CD4-positive, alpha-beta memory T cell (primary cell): ENCODE measurements around the gene GPLD1. TPM values are rescaled to one million over a fixed set of nuclear protein-coding genes. Genes with fewer than 3 reads are reported as not detected.

Experiments
- CTCF ChIA-PET: fragments of 350-600 bp; sonication (Branson Sonifier 250); formaldehyde crosslinking; loops from one replicate; lab custom pipeline; 2021; ENCODE audit warnings: inconsistent platforms; ENCODE audit not compliant: partially characterized antibody; lab: Charles Lee
- POLR2A ChIA-PET: fragments of 350-600 bp; sonication (Branson Sonifier 250); formaldehyde crosslinking; loops from one replicate; lab custom pipeline; 2021; ENCODE audit not compliant: partially characterized antibody; lab: Charles Lee
- DNase-seq, 5 donors: peaks; one replicate each; pipeline versions ENCODE4 v3.0.0 to v3.0.0-alpha.2; 2020 to 2022; ENCODE audit warnings: mixed read lengths in 1 of 5
- H3K27ac ChIP-seq: one replicate; pipeline ENCODE4 v1.7.0; 2013; ENCODE audit warnings: low read depth, low read length
- H3K27me3 ChIP-seq: 2 replicates; pipeline ENCODE4 v1.7.0; 2013; ENCODE audit warnings: mild to moderate bottlenecking, low read length, moderate library complexity; ENCODE audit not compliant: insufficient read depth
- H3K36me3 ChIP-seq: 2 replicates; pipeline ENCODE4 v1.7.0; 2013; ENCODE audit warnings: mild to moderate bottlenecking, low read length, moderate library complexity; ENCODE audit not compliant: insufficient read depth
- H3K4me1 ChIP-seq: 2 replicates; pipeline ENCODE4 v1.7.0; 2013; ENCODE audit warnings: mild to moderate bottlenecking, low read length, moderate library complexity; ENCODE audit not compliant: insufficient read depth
- H3K4me3 ChIP-seq, 2 donors: one replicate each; pipeline ENCODE4 v1.7.0; 2013; ENCODE audit warnings: low read length in 2 of 2, mild to moderate bottlenecking in 1 of 2
- H3K9me3 ChIP-seq, 2 donors: one replicate each; pipeline ENCODE4 v1.7.0; 2013; ENCODE audit warnings: low read length in 2 of 2, control low read depth in 1 of 2; ENCODE audit not compliant: control insufficient read depth in 1 of 2
- H3K27ac Mint-ChIP-seq, 7 donors: one replicate each; pipeline ENCODE4 v1.8.0; 2020 to 2021; ENCODE audit warnings: mixed read lengths in 7 of 7, mild to moderate bottlenecking in 6 of 7, inconsistent platforms in 3 of 7, moderate library complexity in 3 of 7
- H3K27me3 Mint-ChIP-seq, 2 donors: one replicate each; pipeline ENCODE4 v1.8.0; 2020 to 2021; ENCODE audit warnings: mixed read lengths in 2 of 2
- H3K36me3 Mint-ChIP-seq, 2 donors: one replicate each; pipeline ENCODE4 v1.8.0; 2020 to 2021; ENCODE audit warnings: mixed read lengths in 2 of 2, inconsistent platforms in 1 of 2, mild to moderate bottlenecking in 1 of 2
- H3K4me1 Mint-ChIP-seq, 4 donors: one replicate each; pipeline ENCODE4 v1.8.0; 2020 to 2021; ENCODE audit warnings: mixed read lengths in 4 of 4, mild to moderate bottlenecking in 1 of 4
- H3K4me3 Mint-ChIP-seq, 8 donors: one replicate each; pipeline ENCODE4 v1.8.0; 2020 to 2021; ENCODE audit warnings: mixed read lengths in 8 of 8, mild to moderate bottlenecking in 7 of 8, moderate library complexity in 6 of 8, inconsistent platforms in 3 of 8
- H3K9me3 Mint-ChIP-seq, 8 donors: one replicate each; pipeline ENCODE4 v1.8.0; 2020 to 2021; ENCODE audit warnings: mixed read lengths in 8 of 8, mild to moderate bottlenecking in 5 of 8, inconsistent platforms in 3 of 8, moderate library complexity in 1 of 8
- intact Hi-C: fragments of 100-400 bp; cut with micrococcal nuclease; formaldehyde crosslinking; loops from one replicate; pipeline ENCODE4 v1.15.1; 2023
- polyA plus RNA-seq, 2 donors: library from polyadenylated mRNA; unstranded; fragments of 300-500 nt; fragmentation: Illumina TruSeq; gene quantifications; one replicate each; pipeline ENCODE4 v1.2.3, GENCODE V29; 2021
- total RNA-seq, 2 experiments: library from RNA; stranded (reverse); gene quantifications; one replicate each; pipeline ENCODE4 v1.2.3, GENCODE V29; 2021

The GPLD1 gene, protein sequence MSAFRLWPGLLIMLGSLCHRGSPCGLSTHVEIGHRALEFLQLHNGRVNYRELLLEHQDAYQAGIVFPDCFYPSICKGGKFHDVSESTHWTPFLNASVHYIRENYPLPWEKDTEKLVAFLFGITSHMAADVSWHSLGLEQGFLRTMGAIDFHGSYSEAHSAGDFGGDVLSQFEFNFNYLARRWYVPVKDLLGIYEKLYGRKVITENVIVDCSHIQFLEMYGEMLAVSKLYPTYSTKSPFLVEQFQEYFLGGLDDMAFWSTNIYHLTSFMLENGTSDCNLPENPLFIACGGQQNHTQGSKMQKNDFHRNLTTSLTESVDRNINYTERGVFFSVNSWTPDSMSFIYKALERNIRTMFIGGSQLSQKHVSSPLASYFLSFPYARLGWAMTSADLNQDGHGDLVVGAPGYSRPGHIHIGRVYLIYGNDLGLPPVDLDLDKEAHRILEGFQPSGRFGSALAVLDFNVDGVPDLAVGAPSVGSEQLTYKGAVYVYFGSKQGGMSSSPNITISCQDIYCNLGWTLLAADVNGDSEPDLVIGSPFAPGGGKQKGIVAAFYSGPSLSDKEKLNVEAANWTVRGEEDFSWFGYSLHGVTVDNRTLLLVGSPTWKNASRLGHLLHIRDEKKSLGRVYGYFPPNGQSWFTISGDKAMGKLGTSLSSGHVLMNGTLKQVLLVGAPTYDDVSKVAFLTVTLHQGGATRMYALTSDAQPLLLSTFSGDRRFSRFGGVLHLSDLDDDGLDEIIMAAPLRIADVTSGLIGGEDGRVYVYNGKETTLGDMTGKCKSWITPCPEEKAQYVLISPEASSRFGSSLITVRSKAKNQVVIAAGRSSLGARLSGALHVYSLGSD
- total RNA-seq (1 to 10 TPM in 1 of 2 experiments, under 1 TPM in 1; 0.49 to 1.4 TPM), polyA plus RNA-seq (under 1 TPM in 1 of 2 donors, not detected in 1; 0.30 TPM)

DNA sequence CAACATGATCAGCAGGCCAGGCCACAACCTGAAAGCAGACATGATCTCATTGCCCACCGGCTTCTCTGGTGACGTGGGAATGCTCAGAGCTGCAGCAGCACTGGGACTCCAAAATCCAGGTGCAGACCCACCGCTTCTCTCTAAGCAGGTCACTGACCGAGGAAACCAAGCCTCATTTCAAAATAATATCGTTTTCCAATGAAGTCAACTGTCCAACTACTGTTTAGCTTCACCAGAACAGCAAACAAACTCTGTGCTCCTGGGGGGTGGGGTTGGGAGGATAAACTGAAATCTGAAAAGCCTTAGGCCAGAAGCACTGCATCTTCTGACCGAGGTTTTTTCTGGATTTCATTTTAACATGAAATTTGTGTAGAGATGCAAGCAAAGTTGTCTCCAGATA, at the start of gene GPLD1:
TSS of gene GPLD1 (minus strand) at position 109 of the 400 bp plus-strand sequence. CDS start at position 42, 67 bp downstream.
- H3K9me3 Mint-ChIP-seq, result no peaks in the 10 kb centered on the region
- CTCF ChIA-PET, result interaction anchor here (1.0 kb wide), 1 partner anchor 12 kb away, joined by 3 read pairs; no protein-coding TSS in a partner anchor
- peaks cover 0 to 2% of the 10 kb centered on the region in 2 donors for H3K27me3 Mint-ChIP-seq
- intact Hi-C loops, result no loop called here
- Histone ChIP-seq H3K27ac (no peak within 1 kb of the TSS), H3K27me3 (no peaks in the 10 kb centered on the region), H3K36me3 (no peaks in the 10 kb centered on the region), H3K4me3 (no peak within 1 kb of the TSS), H3K9me3 (no peaks in the 10 kb centered on the region), H3K4me1 (peaks cover 12% of the 10 kb centered on the region)
- no peak within 1 kb of the TSS for H3K27ac Mint-ChIP-seq
- H3K4me1 Mint-ChIP-seq, result peaks cover 8 to 12% (median 11%) of the 10 kb centered on the region in 4 donors
- POLR2A ChIA-PET, result no interaction called here
- DNase-seq, result no peak
- H3K36me3 Mint-ChIP-seq, result peaks cover 0 to 2% of the 10 kb centered on the region in 2 donors
- peak within 1 kb of the TSS in 2 of 8 donors; percentile 27 to 42 for H3K4me3 Mint-ChIP-seq

DNA sequence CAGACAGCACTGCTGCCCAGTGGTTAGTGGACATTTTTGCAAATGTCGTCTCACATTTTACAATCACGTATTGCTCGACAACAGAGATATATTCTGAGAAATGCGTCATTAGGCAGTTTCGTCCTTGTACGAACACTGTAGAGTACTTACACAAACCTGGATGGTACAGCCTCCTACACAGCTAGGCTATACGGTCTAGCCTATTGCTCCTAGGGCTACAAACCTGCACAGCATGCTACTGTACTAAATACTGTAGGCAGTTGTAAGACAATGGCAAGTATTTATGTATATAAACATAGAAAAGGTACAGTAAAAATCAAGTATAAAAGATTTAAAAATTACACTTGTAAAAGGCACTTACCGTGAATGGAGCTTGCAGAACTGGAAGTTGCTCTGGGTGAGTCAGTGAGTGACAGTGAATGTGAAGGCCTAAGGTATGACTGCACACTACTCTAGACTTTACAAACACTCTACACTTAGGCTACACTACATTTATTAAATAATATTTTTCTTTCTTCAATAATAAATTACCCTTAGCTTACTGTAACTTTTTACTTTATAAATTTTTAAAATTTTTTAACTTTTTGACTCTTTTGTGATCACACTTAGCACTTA, 48.5 kb upstream of the GPLD1 start:
- Histone ChIP-seq H3K4me3 (no peak overlapping the region), H3K36me3 (peaks cover 10% of the 10 kb centered on the region), H3K9me3 (no peaks in the 10 kb centered on the region), H3K27ac (no peak overlapping the region), H3K27me3 (no peaks in the 10 kb centered on the region), H3K4me1 (no peaks in the 10 kb centered on the region)
- ChIA-PET CTCF (no interaction called here), POLR2A (no interaction called here)
- H3K36me3 Mint-ChIP-seq, result peaks cover 22 to 26% of the 10 kb centered on the region in 2 donors
- DNase-seq, result no peak
- H3K4me3 Mint-ChIP-seq, result no peak overlapping the region
- H3K27ac Mint-ChIP-seq, result no peak overlapping the region
- H3K27me3 Mint-ChIP-seq, result no peaks in the 10 kb centered on the region
- H3K4me1 Mint-ChIP-seq, result no peaks in the 10 kb centered on the region
- no peaks in the 10 kb centered on the region for H3K9me3 Mint-ChIP-seq
- intact Hi-C loops, result no loop called here

DNA sequence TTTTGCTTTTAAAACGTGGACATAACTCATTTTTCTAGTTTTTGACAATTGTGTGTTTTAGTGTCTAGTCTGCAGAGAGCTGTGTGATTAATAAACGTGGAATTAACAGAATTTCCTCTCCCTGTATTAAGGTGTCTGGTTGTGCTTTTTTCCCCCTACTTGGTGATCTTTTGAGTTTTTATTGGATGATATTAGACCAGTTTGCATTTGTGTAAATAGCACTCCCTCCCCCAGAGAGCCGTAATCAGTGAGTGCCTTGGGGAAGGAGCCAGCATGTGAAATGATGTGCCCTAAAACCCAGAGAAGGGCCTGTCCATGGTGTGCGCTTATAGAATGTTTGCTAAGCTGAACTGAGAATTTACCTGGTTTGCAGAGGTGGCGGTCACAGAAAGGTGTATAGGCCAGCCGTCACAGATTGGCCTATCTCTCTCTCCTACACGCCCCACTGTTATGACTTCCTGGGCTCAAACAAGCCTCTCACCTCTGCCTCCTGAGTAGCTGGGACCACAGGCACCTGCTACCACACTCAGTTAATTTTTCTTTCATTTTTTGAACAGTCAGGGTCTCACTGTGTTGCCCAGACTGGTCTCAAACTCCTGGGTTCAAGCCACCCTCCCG, 47.8 kb upstream of the GPLD1 start:
- Histone ChIP-seq H3K4me3 (no peak overlapping the region), H3K4me1 (no peaks in the 10 kb centered on the region), H3K27me3 (no peaks in the 10 kb centered on the region), H3K36me3 (peaks cover 10% of the 10 kb centered on the region), H3K9me3 (no peaks in the 10 kb centered on the region), H3K27ac (no peak overlapping the region)
- intact Hi-C loops, result no loop called here
- POLR2A ChIA-PET, result no interaction called here
- no peaks in the 10 kb centered on the region for H3K27me3 Mint-ChIP-seq
- peaks cover 27 to 33% of the 10 kb centered on the region in 2 donors for H3K36me3 Mint-ChIP-seq
- H3K4me1 Mint-ChIP-seq, result no peaks in the 10 kb centered on the region
- no peaks in the 10 kb centered on the region for H3K9me3 Mint-ChIP-seq
- CTCF ChIA-PET, result no interaction called here
- H3K27ac Mint-ChIP-seq, result peak overlapping the region in 1 of 7 donors; percentile 57
- no peak overlapping the region for H3K4me3 Mint-ChIP-seq
- no peak for DNase-seq

DNA sequence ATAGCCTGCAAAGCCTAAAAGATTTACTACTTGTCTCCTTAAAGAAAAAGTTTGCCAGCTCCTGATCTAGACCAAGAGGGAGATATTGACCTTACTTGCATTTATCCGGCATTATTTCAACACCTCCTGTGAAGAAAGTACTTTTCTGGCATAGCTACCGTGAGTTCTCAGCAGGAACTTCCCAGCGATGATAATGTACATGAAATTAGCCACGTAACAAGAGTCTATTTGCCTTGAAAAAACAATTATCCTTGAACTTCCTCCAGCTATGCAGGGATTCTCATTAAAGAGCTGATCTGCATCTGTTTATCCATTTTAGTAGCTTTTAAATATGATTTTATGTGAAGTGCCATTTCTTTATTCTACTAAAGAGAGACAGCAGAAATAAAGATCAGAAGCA, 47.1 kb upstream of the GPLD1 start:
- Mint-ChIP-seq H3K9me3 (no peaks in the 10 kb centered on the region), H3K36me3 (peaks cover 33 to 36% of the 10 kb centered on the region in 2 donors), H3K4me1 (no peaks in the 10 kb centered on the region), H3K27ac (no peak overlapping the region), H3K4me3 (no peak overlapping the region), H3K27me3 (no peaks in the 10 kb centered on the region)
- H3K4me1 ChIP-seq, result no peaks in the 10 kb centered on the region
- H3K27ac ChIP-seq, result no peak overlapping the region
- peaks cover 10% of the 10 kb centered on the region for H3K36me3 ChIP-seq
- no peaks in the 10 kb centered on the region for H3K9me3 ChIP-seq
- no peaks in the 10 kb centered on the region for H3K27me3 ChIP-seq
- ChIA-PET POLR2A (no interaction called here), CTCF (interaction anchor here (1.0 to 1.4 kb wide), 2 partner anchors 13 to 15 kb away, joined by 4 read pairs; no protein-coding TSS in a partner anchor)
- intact Hi-C loops, result no loop called here
- no peak overlapping the region for H3K4me3 ChIP-seq
- DNase-seq, result no peak

DNA sequence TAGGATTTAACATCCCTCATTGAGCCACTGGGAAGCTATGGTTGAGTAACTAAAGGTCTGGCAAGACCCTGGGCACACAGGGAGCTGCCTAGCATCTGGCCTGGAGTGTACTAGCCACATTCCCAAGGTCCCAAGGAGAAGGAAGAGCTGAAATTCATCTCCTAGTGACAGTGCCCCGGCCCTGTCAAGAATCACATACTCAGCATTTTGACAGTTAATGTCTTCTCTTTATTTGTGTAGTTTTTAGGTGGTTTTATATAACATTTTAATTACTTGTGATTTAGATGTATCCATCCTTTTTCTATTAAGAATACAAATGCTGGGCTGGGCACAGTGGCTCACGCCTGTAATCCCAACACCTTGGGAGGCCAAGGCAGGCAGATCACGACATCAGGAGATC, 45.8 kb upstream of the GPLD1 start:
- H3K4me1 ChIP-seq, result no peaks in the 10 kb centered on the region
- peaks cover 37 to 43% of the 10 kb centered on the region in 2 donors for H3K36me3 Mint-ChIP-seq
- no peaks in the 10 kb centered on the region for H3K27me3 Mint-ChIP-seq
- intact Hi-C loops, result no loop called here
- no peaks in the 10 kb centered on the region for H3K27me3 ChIP-seq
- no peak for DNase-seq
- H3K4me3 ChIP-seq, result no peak overlapping the region
- ChIA-PET CTCF (interaction anchor here (1.4 kb wide), 1 partner anchor 12 kb away, joined by 4 read pairs; no protein-coding TSS in a partner anchor), POLR2A (no interaction called here)
- no peaks in the 10 kb centered on the region for H3K9me3 ChIP-seq
- no peaks in the 10 kb centered on the region for H3K9me3 Mint-ChIP-seq
- H3K36me3 ChIP-seq, result peaks cover 10% of the 10 kb centered on the region
- H3K27ac Mint-ChIP-seq, result peak overlapping the region in 1 of 7 donors; percentile 22
- no peak overlapping the region for H3K4me3 Mint-ChIP-seq
- H3K27ac ChIP-seq, result no peak overlapping the region
- no peaks in the 10 kb centered on the region for H3K4me1 Mint-ChIP-seq

DNA sequence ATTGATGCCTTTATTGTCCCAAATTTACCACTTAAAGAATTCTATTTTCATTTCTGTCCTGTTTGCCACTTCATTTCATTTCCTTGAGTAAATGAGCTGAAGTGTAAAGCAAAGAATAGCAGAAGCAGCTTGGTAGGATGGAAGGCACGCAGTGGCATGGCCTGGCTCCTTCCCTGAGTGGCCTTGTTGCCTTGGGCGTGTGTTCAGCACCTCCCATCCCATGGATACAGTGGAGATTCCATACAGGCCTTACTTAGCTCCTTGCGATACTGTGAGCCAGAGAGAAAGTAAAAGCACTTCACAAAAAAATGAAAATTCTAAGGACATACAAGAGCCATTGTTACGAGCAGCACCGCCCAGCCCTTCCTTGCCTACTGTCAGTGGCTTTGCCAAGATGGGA, 45.0 kb upstream of the GPLD1 start:
- no peaks in the 10 kb centered on the region for H3K27me3 Mint-ChIP-seq
- H3K27ac Mint-ChIP-seq, result no peak overlapping the region
- H3K4me3 Mint-ChIP-seq, result no peak overlapping the region
- H3K4me1 ChIP-seq, result no peaks in the 10 kb centered on the region
- H3K9me3 Mint-ChIP-seq, result no peaks in the 10 kb centered on the region
- peaks cover 10% of the 10 kb centered on the region for H3K36me3 ChIP-seq
- no peak overlapping the region for H3K4me3 ChIP-seq
- H3K9me3 ChIP-seq, result no peaks in the 10 kb centered on the region
- peaks cover 40 to 46% of the 10 kb centered on the region in 2 donors for H3K36me3 Mint-ChIP-seq
- POLR2A ChIA-PET, result no interaction called here
- intact Hi-C loops, result no loop called here
- CTCF ChIA-PET, result no interaction called here
- H3K27me3 ChIP-seq, result no peaks in the 10 kb centered on the region
- no peak for DNase-seq
- no peaks in the 10 kb centered on the region for H3K4me1 Mint-ChIP-seq
- no peak overlapping the region for H3K27ac ChIP-seq
